MCF 10A (cell line): Measurements from ENCODE around the gene DCST2. TPM values are rescaled to one million over a fixed set of nuclear protein-coding genes. Genes with fewer than 3 reads are reported as not detected.
A peak's percentile ranks its signal among the peaks of the same experiment; 100 is the strongest.
"Not testable (repeated sequence)": the region's sequence is repeated elsewhere in the genome, so short reads cannot be mapped to it uniquely, and the experiment has no call there.

Source experiments
- BruUV-seq: library from RNA; stranded (reverse); fragments of 400-500 nt; replicated peaks from 2 replicates; lab custom pipeline; 2021; lab: Mats Ljungman, UMichigan
- CTCF ChIA-PET: fragments of 300-600 bp; sonication (Branson Sonifier 250); formaldehyde crosslinking; extraction: SDS; loops from one replicate; lab custom pipeline; 2021; ENCODE audit warnings: antibody characterized with exemption, inconsistent platforms; lab: Yijun Ruan, JAX
- POLR2A ChIA-PET: fragments of 300-600, 350-650 bp; sonication (Branson Sonifier 250); formaldehyde crosslinking; extraction: SDS; loops from one replicate; lab custom pipeline; 2020; ENCODE audit warnings: antibody characterized with exemption, inconsistent platforms; lab: Yijun Ruan, JAX
- DNase-seq: peaks from one replicate; pipeline ENCODE4 v3.0.0-alpha.2; 2018; ENCODE audit not compliant: unreplicated experiment
- H3K27ac Mint-ChIP-seq: one replicate; pipeline ENCODE4 v1.8.0; 2022; ENCODE audit warnings: mild to moderate bottlenecking, low read depth, mixed read lengths; ENCODE audit not compliant: unreplicated experiment
- H3K27me3 Mint-ChIP-seq: one replicate; pipeline ENCODE4 v1.8.0; 2022; ENCODE audit warnings: mixed read lengths; ENCODE audit not compliant: insufficient read depth, unreplicated experiment
- H3K36me3 Mint-ChIP-seq: one replicate; pipeline ENCODE4 v1.8.0; 2022; ENCODE audit warnings: mild to moderate bottlenecking, moderate library complexity, mixed read lengths; ENCODE audit not compliant: insufficient read depth, unreplicated experiment
- H3K4me1 Mint-ChIP-seq: one replicate; pipeline ENCODE4 v1.8.0; 2022; ENCODE audit warnings: mixed read lengths; ENCODE audit not compliant: insufficient read depth, unreplicated experiment
- H3K4me3 Mint-ChIP-seq: one replicate; pipeline ENCODE4 v1.8.0; 2022; ENCODE audit warnings: mild to moderate bottlenecking, moderate library complexity, mixed read lengths; ENCODE audit not compliant: unreplicated experiment
- H3K9me3 Mint-ChIP-seq: one replicate; pipeline ENCODE4 v1.8.0; 2022; ENCODE audit warnings: mixed read lengths; ENCODE audit not compliant: unreplicated experiment
- CTCF ChIP-seq: fragments of 200-600 bp; IDR thresholded peaks from one replicate; pipeline ENCODE4 v1.8.0; 2022; ENCODE audit warnings: antibody characterized with exemption, mild to moderate bottlenecking; ENCODE audit not compliant: unreplicated experiment
- intact Hi-C: fragments of 100-400 bp; cut with micrococcal nuclease; formaldehyde crosslinking; loops from 2 replicates; pipeline ENCODE4 v1.14.1; 2022
- total RNA-seq: library from RNA; stranded (reverse); gene quantifications from 2 replicates; pipeline ENCODE4 v1.2.3, GENCODE V29; 2022

The DCST2 gene
- total RNA-seq, 1 experiment from 2014 or later = 0.91 TPM

- H3K27me3 Mint-ChIP-seq = no peaks in the 10 kb centered on the region
- peaks cover 38% of the 10 kb centered on the region for H3K4me1 Mint-ChIP-seq
- ChIA-PET CTCF (interaction anchor here (0.6 to 9.4 kb wide), 19 partner anchors 11 to 487 kb away, joined by 3 to 118 read pairs (median 5); partner anchors contain the start of genes FLAD1, PBXIP1, PYGO2 and SHC1), POLR2A (interaction anchor here (0.6 to 41.1 kb wide), 6 partner anchors 10 to 68 kb away, joined by 3 to 1917 read pairs (median 3); partner anchors contain the start of genes ADAM15, CKS1B, FLAD1 and PBXIP1)
- no peak for DNase-seq
- H3K36me3 Mint-ChIP-seq = peaks cover 6% of the 10 kb centered on the region
- BruUV-seq = no TSS peak
- peak overlapping the region; percentile 65 for H3K27ac Mint-ChIP-seq
- no peak for TF ChIP-seq CTCF
- H3K9me3 Mint-ChIP-seq = no peaks in the 10 kb centered on the region
- intact Hi-C loops = no loop called here
- H3K4me3 Mint-ChIP-seq = no peak overlapping the region
Measured at GRCh38 chr1:154996966-154997701, 36.4 kb downstream of the DCST2 start.

GRCh38 chr1:154995301-154995983 is 38.1 kb downstream of the DCST2 start:
- BruUV-seq, H3K27me3 Mint-ChIP-seq, H3K9me3 Mint-ChIP-seq, H3K27ac Mint-ChIP-seq, H3K4me3 Mint-ChIP-seq, intact Hi-C loops: not testable (repeated sequence)
- CTCF ChIA-PET = interaction anchor here (0.6 to 9.4 kb wide), 24 partner anchors 9 to 1019 kb away, joined by 3 to 118 read pairs (median 4); partner anchors contain the start of genes ADAM15, FLAD1, KRTCAP2 and PBXIP1
- H3K36me3 Mint-ChIP-seq = peaks cover 12% of the 10 kb centered on the region
- peak; percentile 92 for DNase-seq
- POLR2A ChIA-PET = interaction anchor here (0.6 to 41.1 kb wide), 6 partner anchors 9 to 58 kb away, joined by 3 to 1917 read pairs (median 6); partner anchors contain the start of genes CKS1B, FLAD1, PBXIP1 and PMVK
- peaks cover 38% of the 10 kb centered on the region for H3K4me1 Mint-ChIP-seq

- POLR2A ChIA-PET = interaction anchor here (0.7 to 41.1 kb wide), 11 partner anchors 10 to 202 kb away, joined by 3 to 1917 read pairs (median 4); partner anchors contain the start of genes ADAM15, CKS1B, FLAD1 and PBXIP1
- intact Hi-C loops = no loop called here
- Mint-ChIP-seq H3K27me3 (no peaks in the 10 kb centered on the region), H3K4me3 (no peak overlapping the region), H3K9me3 (no peaks in the 10 kb centered on the region), H3K4me1 (peaks cover 34% of the 10 kb centered on the region), H3K36me3 (peaks cover 21% of the 10 kb centered on the region), H3K27ac (peak overlapping the region; percentile 68)
- TSS peak; percentile 13 for BruUV-seq
- DNase-seq = no peak
- CTCF ChIA-PET = interaction anchor here (0.6 to 9.4 kb wide), 16 partner anchors 9 to 500 kb away, joined by 3 to 118 read pairs (median 6); partner anchors contain the start of genes ADAM15, FLAD1, PYGO2 and SHC1
- no peak for TF ChIP-seq CTCF
Measured at GRCh38 chr1:154994591-154994990, 39.0 kb downstream of the DCST2 start.

- intact Hi-C loops = no loop called here
- H3K27ac Mint-ChIP-seq = peak overlapping the region; percentile 68
- H3K9me3 Mint-ChIP-seq = no peaks in the 10 kb centered on the region
- peaks cover 34% of the 10 kb centered on the region for H3K4me1 Mint-ChIP-seq
- CTCF ChIA-PET = interaction anchor here (0.6 to 9.4 kb wide), 14 partner anchors 9 to 500 kb away, joined by 3 to 118 read pairs (median 7); partner anchors contain the start of genes ADAM15, FLAD1, PYGO2 and SHC1
- H3K36me3 Mint-ChIP-seq = peaks cover 24% of the 10 kb centered on the region
- no peak overlapping the region for H3K4me3 Mint-ChIP-seq
- no peak for DNase-seq
- no TSS peak for BruUV-seq
- no peak for TF ChIP-seq CTCF
- POLR2A ChIA-PET = interaction anchor here (0.7 to 41.1 kb wide), 11 partner anchors 10 to 202 kb away, joined by 3 to 1917 read pairs (median 4); partner anchors contain the start of genes ADAM15, CKS1B, FLAD1 and PBXIP1
- no peaks in the 10 kb centered on the region for H3K27me3 Mint-ChIP-seq
Measured at GRCh38 chr1:154994269-154994587, 39.4 kb downstream of the DCST2 start.
